H1 (cell line): ENCODE data around the gene ITGA4. TPM values are rescaled to one million over a fixed set of nuclear protein-coding genes. Genes with fewer than 3 reads are reported as not detected.

ENCODE experiments used
- BRCA1 ChIP-seq: IDR thresholded peaks from 2 replicates; pipeline ENCODE4 v1.6.1; 2012; ENCODE audit warnings: low read depth, low read length, improper control_type of control experiment
- CREB1 ChIP-seq: IDR thresholded peaks from 2 replicates; pipeline ENCODE4 v1.6.1; 2012; ENCODE audit warnings: inconsistent platforms
- EP300 ChIP-seq, 2 experiments: IDR thresholded peaks; 1 replicate in 1 of 2; 2 replicates in 1 of 2; pipeline ENCODE4 v1.6.1; 2011 to 2012; ENCODE audit warnings: low read depth in 2 of 2, low read length in 2 of 2, mild to moderate bottlenecking in 2 of 2, borderline replicate concordance in 1 of 2, inconsistent platforms in 1 of 2, moderate library complexity in 1 of 2
- HDAC2 ChIP-seq, 2 experiments: fragments of 300-600 bp in 1 of 2; sonication (generic) in 1 of 2; IDR thresholded peaks; 2 replicates each; pipeline ENCODE4 v1.6.1; 2011 to 2012; ENCODE audit warnings: low read depth in 2 of 2, low read length in 2 of 2, mild to moderate bottlenecking in 2 of 2, moderate library complexity in 2 of 2, borderline replicate concordance in 1 of 2, inconsistent platforms in 1 of 2
- POLR2A ChIP-seq, 2 experiments: IDR thresholded peaks; 1 replicate in 1 of 2; 2 replicates in 1 of 2; pipeline ENCODE4 v1.6.1; 2011; ENCODE audit warnings: low read depth in 2 of 2, low read length in 2 of 2, mild to moderate bottlenecking in 2 of 2; ENCODE audit errors: control extremely low read depth in 1 of 2
- polyA plus RNA-seq, 7 experiments: library from polyadenylated mRNA; depleted of rRNA in 3 of 7; stranded (reverse) in 5 of 7; unstranded in 2 of 7; fragments of >200 nt in 5 of 7; fragments of 200-250 nt in 2 of 7; gene quantifications; 1 replicate in 5 of 7; 2 replicates in 1 of 7; 4 replicates in 1 of 7; pipeline versions ENCODE4 v1.2.1 to v1.2.3, GENCODE V29; 2011 to 2013; ENCODE audit warnings: missing spikeins in 2 of 7, mixed read lengths in 2 of 7
- total RNA-seq: library from RNA; stranded (reverse); fragmentation: NEBNext Ultra II Directional; extraction: Animal tissue kit (Norgen Biotek cat#: 25700); gene quantifications from 2 replicates; pipeline ENCODE4 v1.2.1, GENCODE V29; 2021

Gene ITGA4
- total and polyA plus RNA-seq, 2 of the 8 experiments (the other 6 are each of a cell fraction or from before 2014, with no cell fraction given): 0.60 to 2.1 TPM

GRCh38 chr2:181554061-181554830, 97.1 kb downstream of the ITGA4 start (continued):
- TF ChIP-seq CREB1 (no peak), BRCA1 (no peak), EP300 (IDR thresholded peaks at IDR 0.05; ENCODE audit: borderline replicate concordance in 1 of 2, low read depth in 2 of 2, low read length in 2 of 2) (no peak), POLR2A (IDR thresholded peaks at IDR 0.05; ENCODE audit: control extremely low read depth in 1 of 2, low read depth in 2 of 2, low read length in 2 of 2) (no peak), HDAC2 (IDR thresholded peaks at IDR 0.05; ENCODE audit: borderline replicate concordance in 1 of 2, low read depth in 2 of 2, low read length in 2 of 2) (no peak)
